ENCODE results near the gene CXCL17.
"Not testable (repeated sequence)": the region's sequence is repeated elsewhere in the genome, so short reads cannot be mapped to it uniquely, and the experiment has no call there.

CXCL17 gene

GRCh38 chr19:42442833-42443232 is at the start of gene CXCL17:
Gene CXCL17 (minus strand): TSS chr19:42442946. CDS start chr19:42442832, 114 bp downstream.
- DNase-seq, result no peak

GRCh38 chr19:42488783-42489521 is 46.2 kb upstream of the CXCL17 start:
- no peak for DNase-seq

- no peak for DNase-seq
Measured at GRCh38 chr19:42487798-42488178, 45.0 kb upstream of the CXCL17 start.

- DNase-seq, result peak; percentile 72
Measured at GRCh38 chr19:42487032-42487797, 44.5 kb upstream of the CXCL17 start.

- DNase-seq, result not testable (repeated sequence)
Measured at GRCh38 chr19:42485036-42485435, 42.3 kb upstream of the CXCL17 start.

- DNase-seq, result peak; percentile 69
Measured at GRCh38 chr19:42480335-42481095, 37.8 kb upstream of the CXCL17 start.

GRCh38 chr19:42479736-42480135 is 37.0 kb upstream of the CXCL17 start:
- DNase-seq, result no peak

GRCh38 chr19:42478765-42479311 is 36.1 kb upstream of the CXCL17 start:
- no peak for DNase-seq

- DNase-seq, result no peak
Measured at GRCh38 chr19:42477933-42478332, 35.2 kb upstream of the CXCL17 start.

GRCh38 chr19:42477117-42477516 is 34.4 kb upstream of the CXCL17 start:
- no peak for DNase-seq

- DNase-seq, result no peak
Measured at GRCh38 chr19:42475366-42475765, 32.6 kb upstream of the CXCL17 start.

- DNase-seq, result no peak
Measured at GRCh38 chr19:42474743-42475142, 32.0 kb upstream of the CXCL17 start.

GRCh38 chr19:42473686-42474085 is 30.9 kb upstream of the CXCL17 start:
- DNase-seq, result no peak

GRCh38 chr19:42472402-42473147 is 29.8 kb upstream of the CXCL17 start:
- DNase-seq, result no peak

- DNase-seq, result peak; percentile 20
Measured at GRCh38 chr19:42471554-42472249, 29.0 kb upstream of the CXCL17 start.

GRCh38 chr19:42469311-42470235 is 26.8 kb upstream of the CXCL17 start:
- peak; percentile 61 for DNase-seq

- peak; percentile 95 for DNase-seq
Measured at GRCh38 chr19:42468273-42468796, 25.6 kb upstream of the CXCL17 start.

- DNase-seq, result peak; percentile 68
Measured at GRCh38 chr19:42467183-42467760, 24.5 kb upstream of the CXCL17 start.

GRCh38 chr19:42466521-42467182 is 23.9 kb upstream of the CXCL17 start:
- DNase-seq, result peak; percentile 31
